Fibroblast of skin of right quadriceps (primary cell): ENCODE results near the gene MAP3K4.

Experiments used
- DNase-seq: peaks from one replicate; pipeline ENCODE4 v3.0.0-alpha.2; 2013

MAP3K4 gene

DNA sequence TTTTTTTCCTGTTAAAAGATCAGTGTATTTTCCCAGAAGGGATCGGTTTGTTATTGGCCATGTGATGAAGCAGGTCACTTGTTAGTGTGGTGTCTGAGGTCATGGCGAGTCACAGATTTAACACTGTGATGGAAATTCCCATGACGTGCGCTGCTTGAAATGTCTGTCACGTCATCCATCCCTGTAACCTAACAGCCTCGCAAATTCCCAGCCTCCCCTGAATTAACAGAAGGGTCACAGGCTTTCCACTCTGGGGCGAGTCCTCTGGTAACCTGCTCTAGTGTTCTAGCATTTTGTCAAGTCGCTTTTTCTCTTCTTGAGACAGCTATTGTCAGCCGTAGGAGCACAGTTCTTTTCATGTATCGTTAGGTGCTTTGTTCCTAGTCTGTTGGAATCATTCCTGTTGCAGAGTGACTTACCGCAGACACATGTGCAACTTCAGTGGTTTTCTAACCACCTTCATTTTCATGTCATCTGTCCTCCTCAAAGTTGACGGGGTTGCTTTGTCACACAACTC, 137.2 kb downstream of the MAP3K4 start:
- peak; percentile 21 for DNase-seq

DNA sequence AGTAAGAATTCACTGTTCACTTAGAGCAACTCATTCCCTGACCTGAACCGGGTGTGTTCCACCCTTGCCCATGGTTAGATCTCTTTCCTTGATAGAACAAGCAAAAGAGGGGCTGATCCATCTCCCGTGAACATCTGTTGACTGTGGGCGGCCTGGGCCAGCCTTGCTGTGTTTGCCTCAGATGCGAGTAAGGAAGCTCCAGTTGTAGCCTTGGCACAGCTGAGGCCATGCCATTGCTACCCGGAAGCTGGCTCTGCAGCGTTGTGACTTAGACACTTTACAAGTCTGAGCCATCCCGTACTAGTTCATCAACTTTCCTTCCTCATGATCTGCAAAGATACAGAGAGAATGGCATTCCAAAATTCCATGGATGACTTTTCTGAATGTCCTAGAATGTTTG, 139.0 kb downstream of the MAP3K4 start:
- no peak for DNase-seq

DNA sequence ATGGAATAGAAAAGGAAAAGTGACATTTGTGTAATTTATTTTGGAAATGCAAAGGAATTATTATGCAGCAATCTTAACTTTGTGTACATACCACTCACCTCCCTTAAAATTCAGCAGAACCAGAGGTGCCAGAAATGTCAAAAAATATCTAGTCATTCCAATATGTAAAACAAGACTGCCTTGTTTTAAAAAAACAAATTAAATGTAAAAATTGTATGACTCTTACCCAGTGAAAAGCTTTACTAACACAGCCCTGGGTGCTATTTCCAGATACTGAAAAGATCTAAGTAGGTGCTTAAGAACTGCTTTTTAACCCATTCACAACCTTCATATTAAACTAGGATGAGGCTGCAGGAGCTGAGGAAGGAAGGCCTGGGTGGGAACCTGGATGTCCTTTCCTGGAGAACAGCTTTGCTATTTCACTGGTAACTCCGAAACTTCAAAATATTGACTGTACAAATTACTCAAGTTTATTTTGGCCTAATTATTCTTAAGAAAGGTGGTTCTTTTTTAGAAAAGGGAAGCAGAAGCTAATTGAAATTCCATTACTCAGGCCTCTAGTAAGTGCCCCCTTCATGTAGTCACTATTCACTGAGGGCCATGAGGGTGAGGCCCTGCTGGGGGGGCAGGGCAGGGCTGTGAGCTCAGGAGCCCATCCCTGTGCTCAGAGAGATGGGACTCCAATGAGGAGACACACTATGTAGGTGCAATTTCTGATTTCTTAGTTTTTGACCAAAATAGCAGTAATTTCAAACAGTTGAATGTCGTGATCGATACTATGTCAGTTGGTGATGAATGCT, 139.6 kb downstream of the MAP3K4 start:
- no peak for DNase-seq

DNA sequence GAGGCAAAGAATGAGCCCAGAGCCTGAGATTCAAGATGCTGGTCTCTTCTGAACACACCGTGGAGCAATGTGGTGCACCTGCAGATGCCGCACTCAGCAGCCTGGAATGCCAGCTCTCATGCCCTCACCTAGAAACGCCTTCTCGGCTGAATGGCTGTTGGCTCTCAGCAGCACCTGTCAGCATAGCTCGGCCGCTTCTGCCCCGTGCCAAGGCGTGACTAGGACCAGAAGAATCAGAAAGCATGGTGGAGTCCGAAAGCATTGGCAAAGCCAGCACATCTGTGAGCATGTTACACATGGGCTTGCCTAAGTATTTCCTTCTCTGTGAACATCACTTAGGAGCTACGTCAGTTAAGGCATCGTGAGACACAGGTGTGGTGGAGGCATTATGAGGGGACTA, 140.8 kb downstream of the MAP3K4 start:
- no peak for DNase-seq

DNA sequence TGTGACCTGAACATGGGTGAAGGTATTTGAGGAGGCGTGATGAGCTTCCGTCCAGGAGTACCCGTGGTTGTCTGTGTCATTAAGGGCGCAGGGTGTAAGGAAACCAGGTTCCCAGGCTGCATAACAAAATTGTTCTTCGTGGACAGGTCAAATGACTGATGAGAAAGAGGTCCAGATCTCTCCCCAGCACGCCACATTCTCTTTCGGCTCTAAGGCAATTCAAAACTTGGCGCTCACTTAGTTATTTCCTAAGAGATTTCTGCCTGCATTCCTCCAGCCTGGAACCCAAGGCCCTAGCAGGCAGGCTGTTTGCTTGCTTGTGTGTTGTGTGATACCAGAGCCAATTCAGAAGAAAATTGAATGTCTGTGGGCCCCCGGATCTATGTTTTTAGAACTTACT, 142.4 kb downstream of the MAP3K4 start:
- no peak for DNase-seq

DNA sequence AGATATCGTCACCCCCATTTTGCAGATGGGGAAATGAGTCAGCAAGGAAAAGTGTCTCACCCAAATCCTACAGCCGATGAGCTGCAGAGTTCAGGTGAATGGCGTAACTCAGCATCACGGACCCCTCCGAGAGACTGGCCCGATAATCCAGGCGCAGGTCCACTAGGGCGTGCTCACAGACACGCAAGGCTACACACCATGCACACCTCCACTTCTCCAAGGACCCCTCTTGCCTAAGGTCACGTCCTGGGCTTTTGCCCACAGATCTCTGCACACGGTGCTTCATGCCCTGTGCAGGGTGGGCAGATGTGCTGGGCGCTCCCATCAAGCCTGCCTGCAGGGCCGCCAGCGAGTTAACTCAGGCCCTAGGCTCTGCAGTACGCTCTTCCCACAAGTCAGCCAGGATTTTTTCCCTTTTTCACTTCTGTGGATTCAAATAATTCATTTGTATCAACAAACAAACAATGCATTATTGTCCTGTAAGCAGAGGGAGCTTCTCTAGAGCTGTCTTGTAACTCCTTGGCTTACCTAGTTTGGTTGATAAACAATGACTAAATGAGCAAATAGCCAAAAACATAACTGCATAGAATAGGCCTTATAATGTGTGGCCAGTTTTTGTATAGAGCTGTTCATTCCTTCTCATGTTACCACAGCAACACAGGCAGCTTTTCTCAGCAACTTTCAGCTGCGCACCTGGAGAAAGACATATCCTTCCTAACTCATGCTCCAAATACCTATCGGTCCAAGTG, 143.2 kb downstream of the MAP3K4 start:
- DNase-seq = no peak

DNA sequence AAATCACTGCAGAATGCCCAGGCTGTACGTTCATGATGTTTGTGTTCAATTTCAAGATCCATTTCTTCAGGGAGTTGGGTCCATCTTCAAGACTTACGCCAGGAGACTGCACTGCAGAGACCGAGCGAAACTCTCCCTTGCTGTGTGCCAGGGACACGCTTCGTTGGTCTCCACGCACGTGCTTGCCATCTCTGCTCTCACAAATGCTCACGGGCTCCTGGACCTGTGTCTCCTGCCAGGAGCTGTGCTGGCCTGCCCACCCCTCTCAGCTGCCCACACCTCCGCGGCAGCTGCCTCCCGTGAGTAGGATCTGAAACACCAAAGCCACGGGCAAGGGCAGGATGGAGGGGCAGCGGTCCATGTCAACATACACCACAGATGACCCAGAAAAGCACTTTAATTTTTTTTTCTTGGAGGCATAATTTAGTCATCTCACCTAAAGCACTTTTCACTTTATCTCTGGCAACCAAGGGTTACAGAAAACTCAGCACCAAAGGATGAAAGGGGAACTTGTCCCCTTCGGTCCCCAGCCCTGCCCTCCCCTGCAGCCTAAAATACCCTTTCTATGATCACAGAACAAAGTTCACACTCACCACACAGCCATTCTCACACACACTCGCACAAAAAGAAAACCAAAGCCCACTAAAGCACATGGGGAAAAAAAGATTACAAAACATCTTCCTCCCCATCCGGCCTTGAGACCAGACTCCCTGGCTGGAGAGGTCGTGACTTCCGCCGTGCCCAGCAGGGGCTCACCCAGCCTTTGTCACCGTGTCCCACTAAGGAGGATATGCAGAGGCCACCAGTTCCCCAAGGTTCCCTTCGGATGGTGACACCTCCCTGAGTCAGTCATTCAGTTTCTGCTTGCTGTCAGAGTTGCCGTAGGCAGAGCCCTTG, 144.4 kb downstream of the MAP3K4 start:
- no peak for DNase-seq

DNA sequence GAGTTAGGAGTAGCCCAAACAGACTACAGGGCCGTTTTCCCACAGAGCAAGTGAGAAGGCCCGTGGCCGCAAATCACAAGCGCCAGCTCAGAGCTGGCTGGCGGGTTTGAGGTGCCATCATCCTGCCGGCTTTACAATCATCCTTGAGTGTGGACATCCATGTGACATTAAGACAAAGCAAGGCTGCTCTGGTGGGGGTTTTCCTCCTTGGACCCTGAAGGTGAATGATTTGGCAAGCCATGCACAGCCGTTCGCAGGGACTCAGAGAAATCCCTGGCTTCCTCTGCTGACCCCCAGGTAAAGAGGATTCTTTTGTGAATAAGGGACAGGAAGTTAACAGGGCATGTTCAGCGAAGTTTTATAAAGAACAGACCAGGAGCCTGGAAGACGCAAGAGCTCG, 145.1 kb downstream of the MAP3K4 start:
- DNase-seq = no peak

DNA sequence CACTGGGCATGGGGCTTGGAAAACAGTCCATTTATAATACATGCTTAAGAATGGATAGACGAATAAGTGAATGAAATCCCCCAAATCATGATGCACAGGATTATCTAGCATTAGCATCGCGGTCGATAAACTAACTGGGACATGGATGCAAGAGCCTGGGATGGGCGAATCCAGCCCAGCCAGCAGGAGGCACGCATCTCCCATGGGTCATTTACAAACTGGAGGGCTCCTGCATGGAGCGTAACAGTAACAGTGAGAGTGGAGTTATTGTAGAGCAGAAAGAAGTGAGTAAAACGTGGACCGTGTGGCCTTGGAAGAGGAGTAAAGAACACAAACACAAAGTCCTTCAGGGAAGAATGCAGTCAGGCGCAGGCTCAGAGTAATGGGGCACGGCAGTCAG, 145.8 kb downstream of the MAP3K4 start:
- no peak for DNase-seq

DNA sequence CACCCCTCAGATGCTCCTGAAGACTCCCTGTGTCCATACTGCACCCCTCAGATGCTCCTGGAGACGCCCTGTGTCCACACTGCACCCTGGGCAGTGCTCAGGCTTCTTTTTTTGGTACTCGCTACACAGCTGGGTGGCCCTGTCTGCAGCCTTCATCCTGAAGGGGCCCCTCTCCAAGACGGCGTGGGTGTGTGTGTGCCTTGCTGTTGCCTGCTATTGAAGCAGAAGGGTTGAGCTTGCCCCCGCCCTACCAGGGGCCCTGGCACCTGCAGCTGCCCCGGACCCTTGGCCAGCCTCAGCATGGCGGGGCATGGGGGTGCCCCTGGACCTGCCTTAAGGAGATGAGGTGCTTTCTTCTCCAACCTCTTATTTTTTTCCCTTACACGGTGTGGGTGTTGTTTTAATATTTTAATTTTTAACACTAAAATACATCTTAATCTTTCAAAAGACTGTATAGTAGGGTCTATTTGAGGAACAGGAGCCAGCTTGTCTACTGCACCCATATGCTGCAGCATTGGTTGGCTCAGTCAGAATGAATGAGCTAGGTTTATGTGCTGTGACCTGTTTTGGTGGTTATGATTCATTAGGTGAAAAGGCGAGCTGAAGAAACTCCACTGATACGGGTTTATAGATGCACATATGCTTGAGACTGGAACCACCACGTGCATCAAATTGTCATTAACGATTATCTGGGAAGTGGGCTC, 146.4 kb downstream of the MAP3K4 start:
- peak; percentile 33 for DNase-seq

DNA sequence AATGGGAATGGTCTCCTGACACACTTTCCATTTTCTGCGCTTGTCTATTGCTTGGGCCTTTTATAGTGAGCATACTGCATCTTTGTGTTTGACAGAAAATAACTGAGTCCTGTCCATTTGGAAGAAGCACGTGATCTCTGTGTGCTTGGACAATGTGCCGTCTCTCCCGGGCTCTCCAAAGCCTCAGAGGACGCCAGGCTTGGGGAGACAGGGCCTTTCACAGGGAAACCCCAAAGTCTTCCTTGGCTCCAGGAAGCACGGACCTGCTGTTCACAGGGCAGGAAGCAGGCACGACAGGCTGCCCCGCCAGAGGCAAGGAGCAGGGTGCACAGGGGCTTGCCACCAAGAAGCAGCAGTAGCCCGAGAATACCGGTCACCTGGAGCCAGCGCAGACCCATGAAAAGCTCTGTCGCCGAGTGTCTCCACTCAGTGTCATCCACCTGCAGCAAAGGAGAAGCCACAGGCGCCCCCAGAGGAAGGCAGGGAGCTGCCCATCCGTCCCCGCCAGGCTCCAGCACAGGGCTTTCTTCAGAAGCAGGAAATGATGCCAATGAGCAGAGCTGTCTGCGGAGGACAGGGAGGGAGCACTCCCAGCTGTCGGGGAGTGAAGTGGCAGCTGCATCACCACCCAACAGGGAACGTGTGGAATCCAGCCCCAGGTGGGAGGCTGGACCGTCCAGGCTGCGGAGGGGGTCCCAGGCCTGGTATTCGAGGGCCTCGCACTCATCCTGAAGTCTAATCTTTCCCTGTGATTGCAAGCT, 147.2 kb downstream of the MAP3K4 start:
- DNase-seq = no peak

DNA sequence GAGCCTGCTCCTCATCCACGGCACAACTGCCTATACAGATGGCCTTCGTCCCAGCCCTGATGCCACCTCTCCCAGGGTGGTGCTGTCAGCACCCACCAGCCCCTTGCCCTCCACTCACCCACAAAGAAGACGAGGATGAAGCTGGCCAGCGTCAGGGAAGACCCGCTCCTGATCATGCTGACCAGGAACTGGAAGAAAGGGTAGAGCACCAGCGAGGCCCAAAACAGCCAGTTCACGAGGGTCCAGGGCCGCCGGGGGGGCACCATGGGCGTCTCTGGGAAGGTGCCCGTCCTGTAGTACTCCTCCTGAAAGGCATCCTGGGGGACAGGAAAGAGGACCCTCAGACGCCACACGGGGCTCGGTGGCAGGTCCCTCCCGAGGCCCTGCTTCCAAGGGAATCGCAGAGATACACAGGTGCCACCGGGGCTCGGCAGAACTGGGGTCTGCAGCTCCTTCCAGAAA, 147.8 kb downstream of the MAP3K4 start:
- DNase-seq = no peak

DNA sequence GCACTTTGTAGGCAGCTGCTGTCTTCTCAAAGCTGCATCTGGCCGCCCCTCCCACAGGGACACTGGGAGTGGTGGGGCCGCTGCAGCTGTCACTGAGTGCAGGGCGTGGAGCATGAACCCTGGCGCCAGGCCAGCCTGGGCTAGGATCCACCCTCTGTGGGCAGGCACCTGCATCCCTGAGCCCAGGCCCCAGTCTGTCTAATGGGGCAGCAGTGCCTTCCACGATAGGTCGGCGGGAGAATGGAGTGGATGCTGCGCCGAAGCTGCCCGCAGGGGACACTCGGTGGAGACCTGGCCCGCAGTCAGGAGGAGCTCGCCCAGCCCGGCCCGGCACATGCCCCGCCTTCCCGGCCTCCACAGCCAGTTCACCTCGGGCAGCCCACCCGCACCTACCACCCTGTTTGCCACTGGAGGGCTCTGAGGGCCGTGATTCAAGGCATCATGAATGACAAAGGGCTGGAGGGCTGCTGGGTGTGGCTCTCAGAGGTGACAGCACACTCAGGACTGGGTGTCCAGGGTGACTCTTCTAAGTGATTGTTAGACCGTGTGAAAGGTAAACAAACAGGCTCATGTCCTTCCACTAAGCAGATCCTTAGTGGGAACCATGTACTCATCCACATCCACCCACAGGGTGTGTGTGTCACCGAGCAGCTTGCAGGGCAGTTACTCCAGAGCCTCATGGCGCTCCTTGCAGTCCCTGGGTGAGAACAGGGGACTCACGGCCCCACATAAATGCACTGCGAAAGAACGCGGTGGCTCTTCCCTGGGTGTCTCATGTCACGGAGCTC, 148.4 kb downstream of the MAP3K4 start:
- no peak for DNase-seq

DNA sequence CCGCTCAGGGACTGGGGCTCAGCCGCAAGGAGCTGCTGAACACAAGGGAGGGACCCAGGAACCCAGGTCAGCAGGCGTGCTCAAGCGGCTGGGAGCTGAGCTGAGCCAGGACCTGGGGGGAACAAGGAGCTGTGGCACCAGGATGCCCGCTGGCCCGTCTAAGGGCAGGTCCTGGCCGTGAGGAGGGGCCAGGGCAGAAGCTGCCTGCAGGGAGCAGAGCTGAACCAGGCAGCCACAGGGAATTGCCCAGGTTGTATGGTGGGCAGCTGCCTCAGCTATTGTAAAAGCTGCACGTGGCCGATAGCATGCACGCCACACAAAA, 148.9 kb downstream of the MAP3K4 start:
- DNase-seq = no peak

DNA sequence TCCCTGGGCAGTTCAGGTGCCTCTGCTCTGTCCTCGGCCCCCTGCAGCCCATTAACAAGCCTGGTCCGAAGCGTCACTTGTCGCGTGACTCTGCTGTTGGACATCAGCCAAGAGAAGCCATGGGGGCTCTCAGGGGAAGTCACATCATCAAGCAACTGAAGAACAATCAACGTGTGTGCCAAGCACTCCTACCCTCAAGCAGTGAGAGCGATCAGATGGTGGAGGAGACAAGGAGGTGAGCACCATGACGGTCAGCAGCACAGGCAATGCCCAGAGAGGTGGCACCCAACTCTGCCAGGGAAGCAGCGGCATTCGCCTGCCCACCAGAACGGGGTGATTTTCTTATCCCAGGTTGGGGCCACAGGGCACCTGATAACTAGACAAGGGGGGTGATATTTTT, 149.6 kb downstream of the MAP3K4 start:
- no peak for DNase-seq

DNA sequence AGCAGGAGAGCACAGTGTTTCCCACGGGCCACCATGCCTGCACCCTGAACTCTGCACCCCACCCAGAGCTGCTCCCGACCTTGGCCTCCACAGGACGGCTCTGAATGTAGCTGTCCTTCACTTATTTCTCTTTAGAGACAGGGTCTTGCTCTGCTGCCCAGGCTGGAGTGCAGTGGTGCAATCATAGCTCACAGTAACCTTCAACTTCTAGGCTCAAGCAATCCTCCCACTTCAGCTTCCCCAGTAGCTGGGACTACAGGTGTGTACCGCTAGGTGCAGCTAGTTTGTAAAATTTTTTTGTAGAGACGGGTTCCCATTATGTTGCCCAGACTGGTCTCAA, 151.4 kb downstream of the MAP3K4 start:
- no peak for DNase-seq

DNA sequence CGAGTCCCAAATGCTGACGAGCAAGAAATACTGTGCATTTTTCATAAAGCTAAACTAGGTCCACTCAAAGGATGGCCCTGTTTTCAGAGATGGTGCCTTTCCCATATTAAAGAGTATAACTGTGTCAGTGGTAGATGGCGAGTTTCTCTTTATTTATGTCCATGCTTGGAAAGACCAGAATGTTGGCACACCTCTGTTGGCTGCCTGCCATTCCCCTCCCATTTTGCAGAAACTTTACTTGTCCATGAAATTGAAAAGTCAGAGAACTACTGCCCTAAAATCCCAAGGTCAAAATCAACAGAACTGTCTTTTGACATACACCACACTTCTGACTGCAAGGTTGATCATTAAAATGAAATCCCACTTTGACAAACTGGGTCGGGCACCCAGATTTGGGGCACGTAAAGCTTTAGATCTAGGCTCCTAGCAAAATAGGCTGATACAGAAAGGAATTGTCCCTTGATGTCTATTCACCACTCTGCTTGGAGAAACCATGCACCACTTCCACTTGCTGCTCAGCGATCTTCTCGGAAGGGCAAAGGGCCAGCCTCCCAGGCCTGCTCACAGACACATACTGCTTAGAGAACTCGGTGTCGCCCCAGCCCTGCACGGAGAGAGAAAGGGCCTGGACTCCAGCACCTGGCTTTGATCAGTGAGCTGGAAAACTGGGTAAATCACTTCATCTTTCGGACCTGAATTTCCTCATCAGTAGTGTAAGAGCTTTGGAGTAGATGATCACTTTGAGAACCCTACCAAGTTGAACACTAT, 152.3 kb downstream of the MAP3K4 start:
- DNase-seq = no peak

DNA sequence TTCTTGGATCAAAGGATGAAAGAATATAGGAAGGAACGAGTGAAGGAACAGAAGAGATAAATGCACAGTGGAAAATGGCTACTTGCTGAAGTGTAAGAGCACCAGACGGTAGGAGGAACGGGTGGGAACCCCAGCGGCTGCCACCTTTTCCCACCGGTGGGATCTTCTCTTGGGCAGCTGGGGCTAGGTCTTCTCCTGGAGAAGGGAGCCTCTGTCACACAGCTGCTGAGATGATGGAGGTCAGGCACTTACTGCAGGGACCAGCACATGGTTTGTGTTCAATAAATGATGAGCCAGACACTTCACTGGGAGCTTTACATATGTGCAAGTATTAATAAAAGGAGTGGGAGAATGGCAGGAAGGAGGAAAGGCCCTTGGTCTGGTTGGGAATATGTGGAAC, 158.6 kb downstream of the MAP3K4 start:
- DNase-seq = no peak

DNA sequence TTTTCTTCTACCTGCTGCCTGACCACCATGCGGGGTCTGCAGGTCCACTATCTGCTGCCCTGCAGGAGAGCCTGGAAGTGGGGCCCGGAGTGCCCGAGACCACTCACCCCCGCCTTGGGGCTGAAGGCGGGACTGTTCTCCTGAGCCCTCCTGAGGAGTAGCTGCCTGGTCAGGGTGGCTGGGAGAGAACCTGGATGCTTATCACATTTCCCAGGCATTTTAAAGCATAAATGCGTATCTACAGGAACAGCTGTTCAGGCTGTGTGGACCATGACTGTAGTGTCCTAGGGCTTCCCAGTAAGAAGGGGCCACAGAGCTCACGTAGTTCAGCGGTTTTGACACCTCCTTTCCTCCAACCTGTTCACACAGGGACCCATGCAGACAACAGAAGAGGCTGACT, 159.0 kb downstream of the MAP3K4 start:
- no peak for DNase-seq

DNA sequence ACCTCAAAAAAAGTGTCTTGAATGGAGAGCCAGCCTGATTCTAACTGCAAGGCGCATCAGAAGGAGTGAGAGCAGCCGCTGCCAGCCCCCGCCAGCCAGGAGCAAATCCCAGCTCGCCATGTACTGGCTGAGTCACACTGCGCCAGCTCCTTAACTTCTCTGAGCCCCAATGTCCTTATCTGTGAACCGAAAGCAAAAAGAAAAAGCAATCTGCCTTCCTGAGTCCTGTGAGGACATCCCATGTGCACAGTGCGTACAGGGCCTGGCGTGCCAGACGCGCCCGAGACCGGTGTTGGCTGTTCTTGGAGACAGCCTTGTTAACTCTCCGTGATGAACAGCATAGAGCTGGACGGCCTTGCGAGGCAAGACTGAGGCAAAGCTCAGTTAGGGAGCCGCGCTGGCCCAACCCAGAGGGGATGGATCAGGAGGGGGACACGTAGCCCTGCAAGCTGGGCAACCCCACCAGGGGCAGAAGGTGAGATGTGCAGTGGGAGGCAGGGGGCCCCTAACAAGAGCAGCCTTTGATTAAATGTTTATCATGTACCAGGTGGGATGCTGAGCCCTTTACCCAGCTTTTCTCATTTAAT, 159.6 kb downstream of the MAP3K4 start:
- no peak for DNase-seq
